Mucosa of rectum (tissue), 2 donors: ENCODE data around the gene BEND4.
A peak's percentile ranks its signal among the peaks of the same experiment; 100 is the strongest.
"Not testable (repeated sequence)": the region's sequence is repeated elsewhere in the genome, so short reads cannot be mapped to it uniquely, and the experiment has no call there.

Experiments
- H3K27ac ChIP-seq, 2 donors: one replicate each; pipeline ENCODE4 v1.7.0; 2013; ENCODE audit warnings: inconsistent platforms in 2 of 2, low read depth in 2 of 2, low read length in 2 of 2
- H3K27me3 ChIP-seq, 2 donors: one replicate each; pipeline ENCODE4 v1.7.0; 2013; ENCODE audit warnings: low read length in 2 of 2; ENCODE audit not compliant: control insufficient read depth in 2 of 2, insufficient read depth in 2 of 2
- H3K36me3 ChIP-seq, 2 donors: one replicate each; pipeline ENCODE4 v1.7.0; 2013; ENCODE audit warnings: low read length in 2 of 2; ENCODE audit not compliant: control insufficient read depth in 2 of 2, insufficient read depth in 2 of 2
- H3K4me1 ChIP-seq, 2 donors: one replicate each; pipeline ENCODE4 v1.7.0; 2013; ENCODE audit warnings: low read length in 2 of 2, mild to moderate bottlenecking in 1 of 2; ENCODE audit not compliant: control insufficient read depth in 2 of 2, insufficient read depth in 2 of 2
- H3K4me3 ChIP-seq, 2 donors: one replicate each; pipeline ENCODE4 v1.7.0; 2013; ENCODE audit warnings: low read length in 2 of 2
- H3K9ac ChIP-seq, 2 donors: one replicate each; pipeline ENCODE4 v1.7.0; 2013; ENCODE audit warnings: low read length in 2 of 2, low read depth in 1 of 2, mild to moderate bottlenecking in 1 of 2
- H3K9me3 ChIP-seq, 2 donors: one replicate each; pipeline ENCODE4 v1.7.0; 2013; ENCODE audit warnings: low read length in 2 of 2; ENCODE audit not compliant: control insufficient read depth in 2 of 2
- donor health status: healthy.
- donor health status: Normal muscosa, but diverticular disease.

BEND4 gene

GRCh38 chr4:42152507-42153504 lies at the start of gene BEND4:
TSS of gene BEND4 (minus strand) at chr4:42152655. CDS start at chr4:42152143, 512 bp downstream.
- Histone ChIP-seq H3K27me3 (peaks cover 8 to 13% of the 10 kb centered on the region in 2 donors), H3K27ac (no peak within 1 kb of the TSS), H3K9me3 (no peaks in the 10 kb centered on the region), H3K36me3 (no peaks in the 10 kb centered on the region), H3K4me1 (peaks cover 0 to 3% of the 10 kb centered on the region in 2 donors), H3K9ac (no peak within 1 kb of the TSS), H3K4me3 (peak within 1 kb of the TSS; percentile 52 to 60)

GRCh38 chr4:42197341-42197740 lies 44.9 kb upstream of the BEND4 start:
- Histone ChIP-seq H3K9ac (no peak overlapping the region), H3K9me3 (no peaks in the 10 kb centered on the region), H3K27me3 (no peaks in the 10 kb centered on the region), H3K4me1 (no peaks in the 10 kb centered on the region), H3K4me3 (no peak overlapping the region), H3K27ac (no peak overlapping the region), H3K36me3 (no peaks in the 10 kb centered on the region)

- Histone ChIP-seq H3K27ac (no peak overlapping the region), H3K27me3 (no peaks in the 10 kb centered on the region), H3K9ac (no peak overlapping the region), H3K36me3 (no peaks in the 10 kb centered on the region), H3K4me1 (no peaks in the 10 kb centered on the region), H3K4me3 (no peak overlapping the region), H3K9me3 (no peaks in the 10 kb centered on the region)
Measured at GRCh38 chr4:42172921-42173320, 20.5 kb upstream of the BEND4 start.

GRCh38 chr4:42172128-42172790 lies 19.8 kb upstream of the BEND4 start:
- Histone ChIP-seq H3K36me3 (no peaks in the 10 kb centered on the region), H3K9me3 (no peaks in the 10 kb centered on the region), H3K27me3 (no peaks in the 10 kb centered on the region), H3K9ac (no peak overlapping the region), H3K27ac (no peak overlapping the region), H3K4me3 (no peak overlapping the region), H3K4me1 (no peaks in the 10 kb centered on the region)

- no peaks in the 10 kb centered on the region for H3K9me3 ChIP-seq
- no peaks in the 10 kb centered on the region for H3K36me3 ChIP-seq
- H3K4me1 ChIP-seq, result no peaks in the 10 kb centered on the region
- no peaks in the 10 kb centered on the region for H3K27me3 ChIP-seq
- H3K27ac ChIP-seq, result no peak overlapping the region
- H3K9ac ChIP-seq, result no peak overlapping the region
- no peak overlapping the region for H3K4me3 ChIP-seq
Measured at GRCh38 chr4:42167709-42168108, 15.3 kb upstream of the BEND4 start.

GRCh38 chr4:42166186-42166585 lies 13.7 kb upstream of the BEND4 start:
- H3K9ac ChIP-seq, H3K27me3 ChIP-seq, H3K27ac ChIP-seq, H3K4me1 ChIP-seq, H3K36me3 ChIP-seq, H3K4me3 ChIP-seq, H3K9me3 ChIP-seq: not testable (repeated sequence)

GRCh38 chr4:42159271-42160001 lies 7.0 kb upstream of the BEND4 start:
- Histone ChIP-seq H3K9me3 (no peaks in the 10 kb centered on the region), H3K36me3 (no peaks in the 10 kb centered on the region), H3K27ac (no peak overlapping the region)

GRCh38 chr4:42151568-42152506 lies 618 bp downstream of the BEND4 start:
- no peaks in the 10 kb centered on the region for H3K9me3 ChIP-seq
- peak overlapping the region; percentile 52 to 60 for H3K4me3 ChIP-seq
- H3K27me3 ChIP-seq, result peaks cover 8 to 13% of the 10 kb centered on the region in 2 donors
- no peaks in the 10 kb centered on the region for H3K36me3 ChIP-seq
- no peak overlapping the region for H3K9ac ChIP-seq
- peaks cover 0 to 3% of the 10 kb centered on the region in 2 donors for H3K4me1 ChIP-seq
- no peak overlapping the region for H3K27ac ChIP-seq

More at GRCh38 chr4:42159271-42160001, 7.0 kb upstream of the BEND4 start:
- H3K9ac ChIP-seq, result no peak overlapping the region
- peaks cover 0 to 2% of the 10 kb centered on the region in 2 donors for H3K27me3 ChIP-seq
- no peak overlapping the region for H3K4me3 ChIP-seq
- H3K4me1 ChIP-seq, result no peaks in the 10 kb centered on the region
